Astrocyte (in vitro differentiated cells and primary cell): ENCODE measurements around the gene ATXN1.
"Not testable (repeated sequence)": the region's sequence is repeated elsewhere in the genome, so short reads cannot be mapped to it uniquely, and the experiment has no call there.

ENCODE experiments used
- CTCF ChIP-seq: IDR thresholded peaks from 2 replicates; pipeline ENCODE4 v1.5.1; 2011; ENCODE audit warnings: low read depth, mild to moderate bottlenecking, inconsistent platforms, low read length, moderate library complexity; ENCODE audit not compliant: insufficient read depth
- EZH2 ChIP-seq: IDR thresholded peaks from 2 replicates; pipeline ENCODE4 v1.6.1; 2012; ENCODE audit warnings: mild to moderate bottlenecking, low read length, inconsistent platforms; ENCODE audit not compliant: insufficient read depth

DNA sequence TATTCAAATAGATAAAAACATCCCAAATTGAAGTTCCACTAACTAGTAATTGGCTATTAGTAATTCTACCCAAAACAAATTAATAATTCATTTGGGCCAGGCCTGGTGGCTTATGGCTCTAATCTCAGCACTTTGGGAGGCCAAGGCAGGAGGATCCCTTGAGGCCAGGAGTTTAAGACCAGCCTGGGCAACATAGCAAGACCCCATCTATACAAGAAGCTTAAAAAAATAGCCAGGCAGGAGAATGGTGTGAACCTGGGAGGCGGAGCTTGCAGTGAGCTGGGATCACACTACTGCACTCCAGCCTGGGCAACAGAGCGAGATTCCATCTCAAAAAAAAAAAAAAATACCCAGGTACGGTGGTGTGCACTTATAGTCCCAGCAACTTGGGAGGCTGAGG, 379.3 kb downstream of the ATXN1 start:
- not testable (repeated sequence) for TF ChIP-seq CTCF, EZH2
